ENCODE results near the gene WHRN.

The WHRN gene

DNA sequence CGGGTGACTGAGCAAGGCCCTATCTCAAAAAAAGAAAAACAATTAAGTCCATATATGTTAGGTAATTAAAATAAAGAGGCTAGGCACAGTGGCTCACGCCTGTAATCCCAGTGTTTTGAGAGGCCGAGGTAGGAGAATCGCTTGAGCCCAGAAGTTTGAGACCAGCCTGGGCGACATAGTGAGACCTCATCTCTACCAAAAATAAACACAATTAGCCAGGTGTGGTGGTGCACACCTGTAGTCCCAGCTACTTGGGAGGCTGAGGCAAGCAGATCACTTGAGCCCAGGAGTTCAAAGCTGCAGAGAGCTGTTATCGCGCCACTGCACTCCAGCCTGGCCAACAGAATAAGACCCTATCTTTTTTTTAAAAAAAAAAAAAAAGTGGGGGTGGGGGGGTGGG is 12.3 kb downstream of the WHRN start:
- no peak for DNase-seq (ENCODE audit: low read depth, low spot score)

DNA sequence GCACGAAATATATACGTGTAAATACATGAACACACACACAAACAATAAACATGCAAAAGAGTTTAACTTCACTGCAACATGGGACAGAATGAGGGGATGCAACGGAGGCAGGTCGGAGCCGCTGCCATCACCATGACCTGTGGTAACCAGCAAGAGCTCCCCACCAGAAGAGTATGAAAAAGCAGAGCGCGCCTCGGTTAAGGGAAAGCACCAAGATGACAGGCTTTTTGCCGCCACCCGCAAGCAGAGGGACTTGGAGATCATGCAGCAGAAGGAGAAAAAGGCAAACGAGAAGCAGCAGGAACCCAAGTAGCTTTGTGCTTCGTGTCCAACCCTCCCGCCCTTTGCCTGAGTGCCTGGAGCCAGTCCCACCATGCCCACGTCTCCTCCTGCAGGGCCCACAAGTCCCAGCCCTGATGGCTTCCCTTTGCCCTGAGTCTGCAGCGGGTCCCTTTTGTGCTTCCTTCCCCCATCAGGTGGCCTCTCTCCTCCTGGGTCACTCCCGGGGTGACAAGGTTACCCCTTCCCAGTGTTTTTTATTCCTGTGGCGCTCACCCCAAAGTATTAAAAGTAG is 13.8 kb downstream of the WHRN start:
- no peak for DNase-seq (ENCODE audit: low read depth, low spot score)

DNA sequence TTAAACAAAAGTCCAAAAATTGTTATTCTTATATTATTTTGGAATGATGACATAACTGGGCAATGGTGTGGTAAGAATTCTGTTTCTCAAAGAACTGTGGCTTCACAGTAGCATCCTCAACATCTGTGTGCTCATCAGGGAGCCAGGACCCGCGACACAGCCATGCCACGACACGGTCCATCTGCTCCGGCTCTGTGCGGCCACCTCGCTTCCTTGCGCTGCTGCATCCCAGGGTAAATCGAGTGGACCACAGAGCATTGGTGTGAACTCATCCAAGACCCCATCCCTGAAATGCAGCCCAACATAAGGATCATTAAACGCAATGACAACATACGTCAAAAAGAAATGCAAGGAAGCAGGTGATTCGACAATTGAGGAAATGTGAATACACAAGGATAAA is 15.3 kb downstream of the WHRN start:
- DNase-seq (ENCODE audit: low read depth, low spot score), result no peak

DNA sequence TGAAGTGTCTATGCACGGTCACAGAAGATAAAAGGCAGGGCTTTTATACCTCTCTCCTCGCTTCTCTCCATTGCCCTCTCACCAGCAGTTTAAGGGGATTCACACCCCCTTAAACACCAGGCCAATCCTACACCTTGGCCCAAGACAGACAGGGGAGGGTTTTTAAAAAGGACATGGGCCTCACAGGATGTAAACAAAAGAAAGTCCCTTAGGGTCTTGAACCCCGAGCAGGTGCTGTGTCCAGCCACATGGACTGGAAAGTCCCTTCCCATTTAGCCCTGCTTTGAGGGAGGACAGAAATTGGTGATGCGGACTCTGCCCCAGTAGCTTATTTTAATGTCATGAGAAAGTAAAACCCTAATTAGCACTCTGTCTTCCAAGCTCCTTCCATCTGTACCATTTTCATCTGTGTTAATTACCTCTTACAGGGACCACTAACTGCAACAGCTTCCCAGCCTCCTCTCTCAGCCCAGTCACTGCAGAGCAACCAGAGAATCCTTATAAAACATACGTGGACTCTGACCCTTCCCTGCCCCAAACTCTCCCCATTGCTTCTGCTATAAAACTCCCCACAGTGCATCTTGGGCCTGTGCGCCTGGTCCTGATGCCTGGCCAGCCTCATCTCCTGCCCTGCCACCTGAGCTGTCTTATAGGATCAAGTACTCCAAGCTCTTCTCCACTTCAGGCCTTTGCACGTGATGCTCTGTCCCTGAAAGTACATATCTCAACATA is 16.7 kb downstream of the WHRN start:
- no peak for DNase-seq (ENCODE audit: low read depth, low spot score)

DNA sequence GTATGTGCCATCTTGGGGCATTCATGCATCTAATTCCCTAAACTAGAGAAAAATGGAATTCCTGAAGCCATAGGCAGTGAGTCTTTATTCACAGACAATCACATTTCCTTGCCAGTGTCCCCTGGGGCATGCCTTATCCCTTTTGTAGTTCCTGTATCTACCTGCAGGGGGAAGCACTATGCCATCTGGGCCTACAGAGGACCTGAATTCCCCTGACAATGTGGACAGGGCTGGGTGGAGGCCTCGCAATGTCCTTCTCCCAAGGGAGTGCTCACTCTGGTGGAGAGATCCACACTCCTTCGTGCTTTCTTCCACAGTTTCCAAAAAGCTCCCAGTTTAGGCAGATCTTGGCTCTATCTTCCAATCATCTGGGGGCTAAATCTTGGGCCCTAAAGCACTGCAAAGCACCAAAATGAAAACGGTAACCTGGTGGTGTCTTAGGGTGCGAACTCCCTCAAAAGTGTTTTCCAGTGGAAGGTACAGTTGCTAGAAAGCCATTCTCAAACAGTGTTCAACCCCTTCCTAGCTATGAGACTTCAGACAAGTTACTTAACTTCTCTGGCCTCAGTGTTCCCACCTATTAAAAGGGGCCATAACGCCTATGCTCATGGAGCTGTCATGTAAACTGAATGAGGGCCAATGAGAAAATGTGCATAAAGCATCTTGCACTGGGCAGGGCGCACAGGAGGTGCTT is 17.5 kb downstream of the WHRN start:
- DNase-seq (ENCODE audit: low read depth, low spot score), result peak; percentile 88

DNA sequence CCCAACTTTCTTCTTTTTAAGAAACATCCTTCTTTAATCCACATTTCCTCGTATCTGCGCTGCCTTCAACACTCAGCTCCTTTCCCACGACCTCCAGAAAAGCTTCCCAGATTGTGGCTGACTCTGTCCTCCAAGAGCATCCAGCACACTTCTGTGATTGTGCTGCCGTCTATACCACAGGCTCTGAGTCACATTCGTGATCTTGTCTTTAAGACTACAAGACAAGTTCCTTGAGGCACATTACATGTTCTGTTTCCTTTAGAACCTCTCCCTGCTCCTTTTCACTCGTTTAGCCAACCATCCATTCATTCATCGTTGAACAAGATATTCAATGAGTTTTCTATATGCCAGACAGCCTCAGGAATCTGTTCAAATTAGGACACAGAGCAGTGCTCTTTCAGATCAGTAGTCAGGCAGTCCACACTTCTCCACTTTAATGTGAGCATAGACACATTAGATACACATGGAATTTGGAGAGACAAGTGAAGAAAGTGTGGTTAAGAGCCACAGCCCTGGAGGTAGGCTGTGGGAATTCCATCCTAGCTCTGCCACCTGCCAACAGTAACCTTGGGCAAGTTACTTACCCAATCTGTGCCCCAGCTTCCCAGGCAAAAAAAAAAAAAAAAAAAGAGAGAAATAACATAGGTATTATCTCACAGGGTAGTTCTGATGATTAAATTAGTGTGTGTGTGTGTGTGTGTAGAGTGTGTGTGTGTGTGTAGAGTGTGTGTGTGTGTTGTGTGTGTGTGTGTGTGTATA is 18.9 kb downstream of the WHRN start:
- DNase-seq (ENCODE audit: low read depth, low spot score), result peak; percentile 6

DNA sequence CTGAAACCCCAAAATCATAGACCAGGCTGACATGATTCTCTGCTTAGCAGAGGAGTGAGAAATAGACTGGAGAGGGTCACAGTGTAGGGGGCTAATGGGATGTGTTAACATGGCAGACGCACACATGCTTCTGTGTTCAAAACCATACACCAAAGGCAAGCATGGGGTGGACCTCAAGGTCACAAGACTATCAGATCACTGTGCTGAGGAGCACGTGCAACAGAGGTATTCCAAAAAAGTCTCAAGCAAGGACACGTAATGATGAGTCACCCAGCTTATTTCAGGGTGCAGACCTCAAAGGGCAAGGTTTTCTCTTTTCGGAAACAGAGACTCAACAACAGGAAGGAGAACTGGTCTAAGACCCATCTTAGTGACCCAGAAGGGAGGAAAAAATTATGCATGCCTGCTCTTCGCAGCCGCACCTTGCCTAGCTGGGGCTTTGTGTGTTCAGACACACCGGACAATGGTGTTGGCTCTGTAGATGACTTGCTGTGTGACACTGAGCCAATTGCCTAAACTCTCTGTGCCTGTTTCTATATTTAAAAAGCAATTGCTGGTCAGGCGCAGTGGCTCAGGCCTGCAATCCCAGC is 20.3 kb downstream of the WHRN start:
- DNase-seq (ENCODE audit: low read depth, low spot score), result peak; percentile 46

DNA sequence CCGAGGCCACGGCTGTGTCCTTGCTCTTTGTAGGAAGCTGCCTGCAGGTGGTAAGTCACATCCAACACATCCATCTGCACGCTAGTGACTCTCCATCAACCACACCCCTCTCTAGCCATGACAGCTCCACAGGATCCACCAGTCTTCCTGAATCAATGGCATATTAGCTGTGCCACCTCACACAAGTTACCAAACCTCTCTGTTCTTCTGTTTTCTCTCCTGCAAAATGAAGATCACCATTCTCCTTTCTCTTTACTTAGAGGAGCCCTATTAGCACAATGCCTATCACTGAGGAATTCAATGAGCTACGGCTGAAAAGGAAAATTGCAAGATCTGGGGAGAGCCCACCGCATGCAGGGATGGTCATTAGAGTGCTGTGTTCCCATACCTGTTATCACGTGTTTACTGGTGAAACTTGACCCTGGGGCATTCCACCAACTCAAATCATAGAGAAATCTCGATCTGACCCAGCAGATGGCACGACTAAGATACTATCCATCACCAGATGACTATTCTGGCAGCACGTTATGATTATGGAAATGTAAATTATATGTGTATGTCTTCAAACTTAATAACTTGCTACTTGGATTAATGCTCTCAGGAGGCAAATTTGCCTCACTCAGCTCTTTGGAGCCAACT is 20.9 kb downstream of the WHRN start:
- no peak for DNase-seq (ENCODE audit: low read depth, low spot score)

DNA sequence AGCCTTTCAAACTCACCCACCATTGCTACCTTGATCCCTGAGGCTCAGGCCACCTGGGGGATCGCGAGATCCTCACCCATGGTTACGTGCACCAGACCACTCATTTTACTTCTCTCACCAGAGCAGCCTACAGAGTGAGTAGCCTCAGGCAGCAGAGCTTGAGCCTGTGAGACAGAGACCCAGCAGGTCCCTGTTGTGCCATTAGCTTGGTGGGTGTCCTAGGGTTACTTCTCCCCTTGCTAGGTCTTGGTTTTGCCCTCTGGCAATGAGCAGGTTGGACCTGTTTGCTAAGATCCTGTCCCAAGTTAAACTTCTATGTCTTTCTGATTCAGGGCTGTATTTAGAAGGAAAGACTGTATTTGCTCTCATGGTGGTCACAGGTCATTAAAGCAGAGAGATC is 21.8 kb downstream of the WHRN start:
- DNase-seq (ENCODE audit: low read depth, low spot score), result no peak

DNA sequence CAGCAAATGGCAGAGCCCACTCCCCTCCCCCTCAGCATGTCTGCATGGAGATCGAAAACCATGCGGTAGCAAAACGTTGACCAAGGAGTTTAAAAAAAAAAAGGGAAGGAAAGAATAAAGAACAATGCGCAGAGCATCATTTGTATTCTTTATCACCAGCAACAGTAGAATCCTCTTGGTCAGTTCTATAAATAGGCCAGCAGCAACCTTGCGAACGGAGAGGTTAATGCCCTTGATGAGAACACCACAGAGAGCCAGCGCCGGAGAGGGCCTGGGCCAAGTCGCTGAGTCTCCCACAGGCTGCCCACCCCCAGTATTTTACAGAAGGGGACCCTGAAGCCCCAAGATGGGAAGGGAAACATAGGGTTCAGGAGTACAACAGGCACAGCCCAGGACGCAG is 22.7 kb downstream of the WHRN start:
- no peak for DNase-seq (ENCODE audit: low read depth, low spot score)

DNA sequence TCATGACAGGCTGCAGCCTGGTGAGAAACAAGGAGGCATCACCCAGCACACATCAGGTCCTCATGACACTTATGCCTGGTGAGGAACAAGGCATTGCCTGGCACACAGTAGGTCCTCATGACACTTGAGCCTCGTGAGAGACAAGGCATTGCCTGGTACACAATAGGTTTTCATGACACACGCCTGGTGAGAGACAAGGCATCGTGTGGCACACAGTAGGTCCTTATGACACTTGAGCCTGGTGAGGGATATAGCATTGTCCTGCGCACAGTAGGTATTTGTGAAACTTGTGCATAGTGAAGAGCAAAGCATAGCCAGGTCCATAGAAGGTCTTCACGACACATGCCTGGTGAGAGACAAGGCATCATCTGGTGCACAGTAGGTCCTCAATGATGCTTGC is 23.5 kb downstream of the WHRN start:
- no peak for DNase-seq (ENCODE audit: low read depth, low spot score)

DNA sequence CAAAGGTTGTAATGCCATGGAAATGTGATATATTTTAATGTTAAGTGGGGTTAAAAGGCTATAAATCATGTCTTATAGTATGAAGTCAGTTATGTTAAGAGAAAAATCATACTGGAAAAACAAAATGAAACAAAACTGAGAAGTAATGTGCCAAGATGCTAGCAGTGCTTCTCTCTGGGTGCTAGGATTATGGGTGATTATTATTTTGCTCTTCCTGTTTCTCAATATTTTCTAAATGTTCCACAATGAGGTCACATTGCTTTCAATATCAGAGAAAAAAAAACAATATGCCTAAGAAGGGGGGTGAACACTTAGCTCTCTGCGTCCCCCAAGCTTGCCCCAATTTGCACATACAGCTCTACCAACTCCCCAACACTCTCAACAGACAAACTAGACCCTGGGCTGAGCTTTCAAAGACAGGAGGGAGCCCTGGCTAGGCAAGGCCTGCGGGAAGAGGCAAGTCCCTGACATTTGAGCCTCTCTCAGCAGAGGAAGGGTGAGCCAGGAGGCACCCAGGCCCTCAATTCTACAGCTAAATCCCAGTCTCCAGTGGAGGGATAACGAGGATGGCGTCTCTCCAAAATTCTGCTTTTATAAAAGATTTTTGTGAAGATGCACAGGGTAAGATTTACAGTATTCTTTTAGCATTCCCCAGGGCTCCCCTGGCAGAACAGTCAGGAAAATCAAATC is 24.4 kb downstream of the WHRN start:
- DNase-seq (ENCODE audit: low read depth, low spot score), result no peak

DNA sequence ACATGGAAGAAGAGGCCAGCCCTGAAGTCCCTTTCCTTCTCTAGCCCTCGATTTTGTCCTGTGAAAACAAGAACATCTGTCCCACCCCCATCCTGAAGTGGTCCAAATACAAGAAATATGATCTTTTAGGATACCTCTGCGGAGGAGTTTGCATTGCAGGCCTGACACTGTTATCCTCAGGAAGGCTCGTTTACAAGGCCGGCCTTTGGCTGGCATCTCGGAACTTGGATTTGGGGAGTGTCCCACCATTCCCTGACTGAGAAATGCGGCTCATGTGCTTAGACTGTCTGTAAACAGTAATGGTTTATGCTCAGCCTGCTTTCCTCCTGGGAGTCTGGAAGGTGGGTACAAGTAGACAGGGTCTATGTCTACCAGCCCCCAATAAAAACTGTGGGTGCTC is 26.4 kb downstream of the WHRN start:
- no peak for DNase-seq (ENCODE audit: low read depth, low spot score)

DNA sequence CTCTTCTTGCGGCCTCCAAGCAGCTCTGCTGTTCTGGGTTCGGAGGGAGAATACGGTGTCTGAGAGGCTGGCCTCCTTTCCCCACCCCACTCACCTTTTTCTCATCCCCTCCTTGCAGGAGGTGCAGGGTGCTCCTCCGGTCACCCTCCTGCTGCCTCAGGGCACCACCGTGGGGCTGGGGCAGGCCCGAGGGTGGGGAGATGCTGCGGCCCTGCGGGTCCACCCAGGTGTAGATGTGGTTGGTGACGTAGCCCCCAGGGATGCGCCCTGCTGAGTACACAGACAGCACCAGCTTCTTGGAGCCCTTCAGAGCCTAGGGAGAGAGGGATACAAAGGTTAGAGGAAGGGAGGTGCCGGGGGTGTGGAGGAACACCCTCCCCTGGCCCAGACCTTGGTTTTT is 26.8 kb downstream of the WHRN start:
- DNase-seq (ENCODE audit: low read depth, low spot score), result no peak

DNA sequence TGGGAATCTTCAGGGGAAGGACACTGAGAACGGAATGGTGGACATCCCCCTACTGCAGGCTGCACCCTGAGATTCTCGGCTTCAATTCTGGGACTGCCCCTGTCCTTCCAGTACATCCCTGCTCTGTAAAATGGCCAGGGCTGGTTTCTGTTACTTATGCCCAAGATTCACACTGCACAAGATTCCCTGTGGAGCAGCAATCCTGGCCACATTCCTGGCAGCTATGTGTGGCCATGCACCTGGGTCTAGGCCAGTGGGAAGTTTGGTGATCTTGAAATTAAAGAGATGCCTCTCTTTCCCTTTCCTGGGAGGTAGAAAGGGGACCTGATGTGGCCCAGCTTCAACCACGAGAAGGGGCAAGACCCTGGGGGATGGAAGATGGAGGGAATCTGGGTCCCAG is 27.6 kb downstream of the WHRN start:
- DNase-seq (ENCODE audit: low read depth, low spot score), result no peak

DNA sequence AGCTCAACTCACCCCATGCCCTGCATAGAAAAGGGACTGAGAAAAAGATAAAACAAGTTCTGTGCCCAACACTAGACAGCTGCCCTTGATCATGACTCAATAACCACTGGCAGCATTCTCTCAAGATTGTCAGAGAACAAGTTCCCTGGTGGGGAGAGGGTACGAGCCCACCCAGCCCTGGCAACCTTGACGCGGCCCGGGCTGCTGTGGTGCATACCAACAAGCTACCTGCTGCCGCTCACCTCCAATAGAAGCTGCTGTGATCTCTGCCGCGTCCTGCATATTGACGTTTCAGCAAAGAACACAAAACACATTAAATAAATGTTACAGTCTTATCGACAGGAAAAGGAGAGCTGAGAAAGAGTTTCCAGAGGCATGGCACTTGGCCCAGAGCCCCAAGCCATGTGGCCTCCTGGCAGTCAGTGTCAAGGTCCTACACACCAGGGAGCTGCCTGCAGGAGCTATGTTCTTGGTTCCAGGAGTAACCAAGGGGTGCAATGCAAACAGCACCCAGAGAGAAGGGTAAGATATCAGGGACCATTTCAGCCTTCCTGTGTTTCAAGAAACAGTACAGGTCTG is 28.3 kb downstream of the WHRN start:
- DNase-seq (ENCODE audit: low read depth, low spot score), result no peak

DNA sequence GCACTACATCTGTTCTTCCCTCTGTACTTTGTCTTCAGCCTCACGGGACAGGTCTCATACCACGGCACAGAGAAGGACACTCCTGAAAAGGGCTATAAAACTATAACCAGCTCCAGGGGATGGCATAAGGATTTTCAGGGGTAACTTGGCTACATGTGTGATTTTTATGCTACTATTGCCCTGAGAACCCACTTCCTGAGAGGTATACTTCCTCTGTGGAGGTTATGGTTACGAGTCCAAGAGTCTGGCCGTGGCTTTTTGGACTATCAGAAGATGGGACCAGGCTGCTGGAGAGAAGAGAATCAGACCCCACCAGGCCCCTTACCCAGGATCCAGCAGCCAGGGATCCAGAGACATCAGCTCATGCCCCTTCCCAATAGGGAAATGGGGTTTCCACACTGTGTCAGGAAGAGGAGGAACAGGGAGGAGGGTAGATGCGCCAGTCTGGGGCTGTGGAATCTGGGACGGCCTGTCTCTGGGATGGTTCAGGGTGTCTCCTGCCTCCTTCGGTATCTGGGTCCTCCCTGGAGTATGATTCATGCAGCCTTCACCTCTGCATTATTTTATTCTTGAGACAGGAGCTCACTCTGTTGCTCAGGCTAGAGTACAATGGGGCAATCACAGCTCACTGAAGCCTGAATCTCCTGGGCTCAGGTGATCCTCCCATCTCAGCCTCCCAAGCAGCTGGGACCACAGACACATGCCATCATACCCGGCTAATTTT is 29.7 kb downstream of the WHRN start:
- no peak for DNase-seq (ENCODE audit: low read depth, low spot score)

DNA sequence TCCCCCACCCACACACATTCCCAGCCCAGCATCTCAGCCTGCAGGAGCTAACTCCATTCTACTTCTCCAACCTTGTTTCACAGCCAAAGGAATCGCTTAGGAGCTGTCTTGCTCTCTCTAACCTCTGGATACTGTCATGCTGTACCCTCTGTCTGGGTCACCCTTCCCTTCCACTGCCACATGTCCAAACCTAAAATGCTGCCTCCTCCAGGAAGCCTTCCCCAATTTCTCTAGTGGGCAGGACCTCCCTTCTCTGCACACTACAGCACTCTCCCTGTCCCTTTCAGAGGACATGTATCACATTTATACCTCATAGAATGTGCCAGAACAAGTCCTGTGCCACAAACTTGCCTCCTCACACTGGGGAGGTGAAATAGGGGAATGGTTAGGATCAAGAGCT is 30.8 kb downstream of the WHRN start:
- DNase-seq (ENCODE audit: low read depth, low spot score), result no peak

DNA sequence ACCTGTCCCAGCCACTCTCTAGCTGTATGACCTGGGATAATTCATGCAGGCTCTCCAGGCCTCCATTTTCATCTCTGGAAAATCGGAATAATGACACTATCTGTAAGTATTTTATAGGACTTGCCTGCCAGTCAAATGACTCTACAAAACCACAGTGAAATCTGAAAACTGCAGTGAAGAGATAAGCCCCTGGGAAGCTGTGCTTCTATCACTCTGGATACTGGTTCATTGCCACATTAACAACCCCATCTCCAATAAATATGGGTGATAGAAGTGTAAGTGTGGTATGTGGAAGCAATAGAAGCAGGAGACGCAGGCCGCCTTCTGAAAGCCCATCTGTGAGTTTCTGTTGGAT is 31.8 kb downstream of the WHRN start:
- DNase-seq (ENCODE audit: low read depth, low spot score), result no peak
